GM10847 (cell line): Measurements from ENCODE around the gene CYP2B6.

Experiments used
- POLR2A ChIP-seq: IDR thresholded peaks from 2 replicates; pipeline ENCODE4 v1.6.1; 2011; ENCODE audit not compliant: insufficient read length; ENCODE audit errors: extremely low read depth

The CYP2B6 gene

GRCh38 chr19:41030651-41031050, 39.6 kb downstream of the CYP2B6 start:
- no peak for TF ChIP-seq POLR2A

- no peak for TF ChIP-seq POLR2A
These were observed 40.8 kb downstream of the CYP2B6 start for GRCh38 chr19:41031916-41032315.

- no peak for TF ChIP-seq POLR2A
These were observed 48.7 kb downstream of the CYP2B6 start for GRCh38 chr19:41039806-41040205.

GRCh38 chr19:41050426-41050825, 59.3 kb downstream of the CYP2B6 start:
- no peak for TF ChIP-seq POLR2A

GRCh38 chr19:41064974-41065569, 74.0 kb downstream of the CYP2B6 start:
- TF ChIP-seq POLR2A: no peak
